Upper lobe of left lung (tissue), 6 donors: ENCODE data around the gene ARX. TPM values are rescaled to one million over a fixed set of nuclear protein-coding genes. Genes with fewer than 3 reads are reported as not detected.

Experiments
- ATAC-seq, 2 donors: fragments of 200-7000 bp; cut with Tn5 transposase; one replicate each; pipeline ENCODE4 v1.9.1; 2022; ENCODE audit warnings: mild to moderate bottlenecking in 2 of 2, moderate library complexity in 2 of 2; ENCODE audit not compliant: low FRiP score in 2 of 2
- DNase-seq, 2 donors: peaks; one replicate each; pipeline ENCODE4 v3.0.0-alpha.2; 2019 to 2020
- H3K27ac ChIP-seq, 4 donors: fragments of 200-600 bp; sonication (generic); one replicate each; pipeline ENCODE4 v1.5.1; 2016 to 2019
- H3K27me3 ChIP-seq, 4 donors: fragments of 200-600 bp; sonication (generic); one replicate each; pipeline ENCODE4 v1.5.1; 2017 to 2019
- H3K36me3 ChIP-seq, 4 donors: fragments of 200-600 bp; sonication (generic); one replicate each; pipeline ENCODE4 v1.5.1; 2016 to 2019
- H3K4me1 ChIP-seq, 4 donors: fragments of 200-600 bp; sonication (generic); one replicate each; pipeline ENCODE4 v1.5.1; 2018 to 2019
- H3K4me3 ChIP-seq, 4 donors: fragments of 200-600 bp; sonication (generic); one replicate each; pipeline ENCODE4 v1.5.1; 2017 to 2019; ENCODE audit warnings: mild to moderate bottlenecking in 2 of 4, moderate library complexity in 1 of 4
- H3K9me3 ChIP-seq, 4 donors: fragments of 200-600 bp; sonication (generic); one replicate each; pipeline ENCODE4 v1.5.1; 2018 to 2019
- EP300 ChIP-seq, 4 donors: sonication (generic); formaldehyde crosslinking; IDR thresholded peaks; one replicate each; pipeline ENCODE4 v1.5.1; 2017; ENCODE audit warnings: antibody characterized with exemption in 4 of 4, control low read depth in 2 of 4
- POLR2A ChIP-seq, 4 donors: fragments of 450-650 bp; IDR thresholded peaks; one replicate each; pipeline ENCODE4 v1.5.1; 2016 to 2017; ENCODE audit warnings: antibody characterized with exemption in 4 of 4, mild to moderate bottlenecking in 2 of 4
- POLR2AphosphoS5 ChIP-seq, 2 donors: sonication (generic); formaldehyde crosslinking; IDR thresholded peaks; one replicate each; pipeline ENCODE4 v1.5.1; 2017; ENCODE audit warnings: antibody characterized with exemption in 2 of 2
- WGBS, 2 donors: methylation state at CpG; one replicate each; pipeline ENCODE4 v1.1.5; 2017 to 2018; 5-methylcytosine and 5-hydroxymethylcytosine counted together
- total RNA-seq, 6 donors: library from RNA; depleted of rRNA in 4 of 6; stranded (reverse); fragments of >200 nt in 4 of 6; gene quantifications; one replicate each; pipeline versions ENCODE4 v1.1.0 to v1.2.1, GENCODE V29; 2016 to 2021
- TF ChIP-seq, protein P1 (sequence below), 6 experiments: fragments of 450-650 bp in 4 of 6; fragments of 200-600 bp in 2 of 6; sonication (generic) in 2 of 6; IDR thresholded peaks; one replicate each; pipeline ENCODE4 v1.5.1; 2016 to 2019; ENCODE audit warnings: antibody characterized with exemption in 6 of 6
- donor health status: DM: no; HTN: no; CAD: no; lungs with moderate emphysema.
- donor health status: DM: no; HTN: yes; CAD: no; lungs with severe emphysema.

Gene ARX
- total RNA-seq, 6 donors from 2014 or later: 0.39 to 0.46 (median 0.44) TPM; not detected in 3

DNA sequence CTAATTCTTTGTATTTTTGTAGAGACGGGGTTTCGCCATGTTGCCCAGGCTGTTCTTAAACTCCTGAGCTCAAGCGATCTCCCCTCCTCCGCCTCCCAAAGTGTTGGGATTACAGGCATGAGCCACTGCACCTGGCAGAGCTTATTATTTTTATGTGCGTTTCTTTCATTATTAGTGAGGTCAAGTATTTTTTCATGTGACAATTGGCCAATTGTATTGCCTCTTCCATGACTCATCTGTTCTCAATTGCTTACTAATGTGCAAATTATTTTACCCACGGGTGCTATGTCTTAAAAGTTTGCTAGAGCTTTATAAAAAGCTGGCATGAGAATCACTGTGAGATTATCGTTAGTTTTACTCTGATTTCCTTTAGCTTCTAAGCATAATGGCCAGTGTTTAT, 13.0 kb upstream of the ARX start:
- Histone ChIP-seq H3K36me3 (no peaks in the 10 kb centered on the region), H3K4me3 (no peak overlapping the region), H3K4me1 (no peaks in the 10 kb centered on the region), H3K27me3 (peaks cover 0 to 5% (median 0%) of the 10 kb centered on the region in 4 donors), H3K27ac (no peak overlapping the region), H3K9me3 (no peaks in the 10 kb centered on the region)
- ATAC-seq (no peak), DNase-seq (no peak)
- WGBS, 2 donors: 73 to 76% methylated on average over 6 to 7 of the region's 7 CpGs
- TF ChIP-seq, protein P1, sequence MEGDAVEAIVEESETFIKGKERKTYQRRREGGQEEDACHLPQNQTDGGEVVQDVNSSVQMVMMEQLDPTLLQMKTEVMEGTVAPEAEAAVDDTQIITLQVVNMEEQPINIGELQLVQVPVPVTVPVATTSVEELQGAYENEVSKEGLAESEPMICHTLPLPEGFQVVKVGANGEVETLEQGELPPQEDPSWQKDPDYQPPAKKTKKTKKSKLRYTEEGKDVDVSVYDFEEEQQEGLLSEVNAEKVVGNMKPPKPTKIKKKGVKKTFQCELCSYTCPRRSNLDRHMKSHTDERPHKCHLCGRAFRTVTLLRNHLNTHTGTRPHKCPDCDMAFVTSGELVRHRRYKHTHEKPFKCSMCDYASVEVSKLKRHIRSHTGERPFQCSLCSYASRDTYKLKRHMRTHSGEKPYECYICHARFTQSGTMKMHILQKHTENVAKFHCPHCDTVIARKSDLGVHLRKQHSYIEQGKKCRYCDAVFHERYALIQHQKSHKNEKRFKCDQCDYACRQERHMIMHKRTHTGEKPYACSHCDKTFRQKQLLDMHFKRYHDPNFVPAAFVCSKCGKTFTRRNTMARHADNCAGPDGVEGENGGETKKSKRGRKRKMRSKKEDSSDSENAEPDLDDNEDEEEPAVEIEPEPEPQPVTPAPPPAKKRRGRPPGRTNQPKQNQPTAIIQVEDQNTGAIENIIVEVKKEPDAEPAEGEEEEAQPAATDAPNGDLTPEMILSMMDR (IDR thresholded peaks at IDR 0.05): no peak

DNA sequence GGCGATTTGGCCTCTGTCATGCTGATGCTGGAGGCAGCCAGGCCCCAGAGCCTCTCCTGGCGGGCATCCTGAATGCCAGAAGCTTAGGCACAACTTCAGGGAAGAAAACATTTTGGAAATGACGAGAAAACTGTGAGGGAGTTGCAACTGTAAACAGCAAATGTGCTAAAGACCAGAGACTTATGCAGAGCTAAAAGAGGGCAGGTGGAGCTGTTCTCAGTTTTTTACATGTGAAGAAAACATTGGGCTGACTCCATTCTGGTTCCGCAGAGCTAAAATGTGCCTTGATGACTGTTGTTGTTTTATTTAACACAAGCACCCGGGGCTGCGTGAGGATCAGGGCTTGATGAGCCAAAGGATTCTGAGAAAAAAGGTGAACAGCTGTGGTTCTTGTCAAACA, 10.8 kb upstream of the ARX start:
- H3K4me1 ChIP-seq: peaks cover 0 to 5% (median 4%) of the 10 kb centered on the region in 4 donors
- WGBS, 2 donors: 35 to 56% methylated on average over 5 to 6 of the region's 6 CpGs
- TF ChIP-seq EP300 (IDR thresholded peaks at IDR 0.05) (no peak), POLR2AphosphoS5 (IDR thresholded peaks at IDR 0.05) (no peak), POLR2A (IDR thresholded peaks at IDR 0.05) (no peak)
- TF ChIP-seq, protein P1 (IDR thresholded peaks at IDR 0.05): no peak
- H3K36me3 ChIP-seq: no peaks in the 10 kb centered on the region
- H3K27me3 ChIP-seq: peaks cover 0 to 18% (median 0%) of the 10 kb centered on the region in 4 donors
- H3K27ac ChIP-seq: no peak overlapping the region
- ATAC-seq: no peak
- no peak overlapping the region for H3K4me3 ChIP-seq
- no peaks in the 10 kb centered on the region for H3K9me3 ChIP-seq
- DNase-seq: no peak

DNA sequence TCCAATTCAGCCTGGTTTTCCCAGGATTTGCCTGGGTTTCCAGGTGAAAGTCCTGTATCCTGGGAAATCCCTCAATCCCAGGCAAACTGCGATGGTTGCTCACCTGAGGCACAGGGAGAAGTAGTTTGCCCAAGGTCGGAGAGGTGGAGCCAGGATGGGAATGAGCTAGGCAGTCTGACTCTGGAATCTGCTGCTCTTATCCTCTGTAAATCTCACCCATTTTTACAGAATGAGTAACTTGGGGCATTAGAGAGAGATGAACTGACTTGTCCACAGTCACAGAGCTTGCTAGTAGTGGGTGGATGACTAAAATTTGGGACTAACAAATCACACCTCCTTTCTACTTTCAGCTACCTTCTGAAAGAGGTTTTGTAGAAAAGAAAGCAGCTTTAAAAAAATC, 9.8 kb upstream of the ARX start:
- WGBS, 2 donors: 67 to 77% methylated on average over 1 to 2 of the region's 2 CpGs
- Histone ChIP-seq H3K4me3 (no peak overlapping the region), H3K27ac (no peak overlapping the region), H3K9me3 (no peaks in the 10 kb centered on the region), H3K4me1 (peaks cover 4 to 10% (median 8%) of the 10 kb centered on the region in 4 donors), H3K36me3 (no peaks in the 10 kb centered on the region), H3K27me3 (peaks cover 0 to 25% (median 2%) of the 10 kb centered on the region in 4 donors)
- ATAC-seq (no peak), DNase-seq (no peak)
- TF ChIP-seq POLR2AphosphoS5 (IDR thresholded peaks at IDR 0.05): no peak
- TF ChIP-seq POLR2A (IDR thresholded peaks at IDR 0.05): no peak
- TF ChIP-seq EP300 (IDR thresholded peaks at IDR 0.05): no peak
- TF ChIP-seq, protein P1 (IDR thresholded peaks at IDR 0.05): no peak

DNA sequence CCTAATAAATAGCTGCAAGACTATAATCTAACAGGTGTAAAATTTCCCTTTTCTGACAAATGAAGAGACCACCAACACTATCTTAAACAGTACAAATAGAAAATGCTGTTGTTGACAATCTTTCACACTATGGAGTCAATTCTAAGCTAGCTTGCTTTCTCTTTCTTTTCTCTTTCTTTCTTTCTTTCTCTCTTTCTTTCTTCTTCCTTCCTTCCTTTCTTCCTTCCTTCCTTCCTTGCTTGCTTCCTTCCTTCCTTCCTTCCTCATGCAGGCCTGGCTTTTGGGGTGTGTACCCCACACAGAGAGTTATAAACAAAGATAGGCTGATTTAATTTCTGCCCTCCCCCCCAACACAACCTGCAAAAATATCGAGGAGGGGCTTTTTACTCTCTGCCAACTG, 8.1 kb upstream of the ARX start:
- WGBS, 2 donors: 24 to 42% methylated on average over 1 of the region's 1 CpG
- H3K36me3 ChIP-seq: no peaks in the 10 kb centered on the region
- ATAC-seq (no peak), DNase-seq (no peak)
- H3K27ac ChIP-seq: no peak overlapping the region
- TF ChIP-seq EP300 (IDR thresholded peaks at IDR 0.05) (no peak), POLR2A (IDR thresholded peaks at IDR 0.05) (no peak), POLR2AphosphoS5 (IDR thresholded peaks at IDR 0.05) (no peak)
- TF ChIP-seq, protein P1 (IDR thresholded peaks at IDR 0.05): no peak
- H3K27me3 ChIP-seq: peaks cover 0 to 35% (median 5%) of the 10 kb centered on the region in 4 donors
- no peak overlapping the region for H3K4me3 ChIP-seq
- no peaks in the 10 kb centered on the region for H3K9me3 ChIP-seq
- H3K4me1 ChIP-seq: peaks cover 4 to 16% (median 13%) of the 10 kb centered on the region in 4 donors
